GM21390 (cell line): ENCODE data around the gene CEP120.
"Not testable (repeated sequence)": the region's sequence is repeated elsewhere in the genome, so short reads cannot be mapped to it uniquely, and the experiment has no call there.

ENCODE experiments used
- ATAC-seq: cut with Tn5 transposase; IDR thresholded peaks from one replicate; pipeline ENCODE4 v1.9.1; 2021; ENCODE audit not compliant: unreplicated experiment

CEP120 gene

GRCh38 chr5:123439709-123440108 is 16.5 kb upstream of the CEP120 start:
- ATAC-seq, result no peak

GRCh38 chr5:123438902-123439301 is 15.7 kb upstream of the CEP120 start:
- peak; percentile 48 for ATAC-seq

DNA sequence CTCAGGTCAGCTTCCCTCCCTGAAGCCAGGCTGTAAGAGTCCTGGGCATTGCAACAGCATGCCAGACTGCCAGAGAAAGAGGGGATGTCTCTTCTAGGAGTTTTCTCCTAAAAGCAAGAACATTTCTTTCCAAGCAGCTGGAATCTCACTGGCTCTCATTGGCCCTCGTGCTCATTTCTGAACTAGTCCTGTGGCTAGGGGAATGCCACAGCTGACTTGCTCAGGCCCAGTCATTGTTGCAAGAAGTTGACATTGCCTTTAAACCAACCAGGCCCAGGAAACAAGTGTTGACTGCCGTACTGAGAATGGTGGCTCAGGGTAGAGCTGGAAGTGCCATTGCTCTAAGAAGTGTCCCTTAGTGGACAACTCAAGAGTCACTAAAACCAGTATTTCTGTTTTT is 15.0 kb upstream of the CEP120 start:
- ATAC-seq, result peak; percentile 71

DNA sequence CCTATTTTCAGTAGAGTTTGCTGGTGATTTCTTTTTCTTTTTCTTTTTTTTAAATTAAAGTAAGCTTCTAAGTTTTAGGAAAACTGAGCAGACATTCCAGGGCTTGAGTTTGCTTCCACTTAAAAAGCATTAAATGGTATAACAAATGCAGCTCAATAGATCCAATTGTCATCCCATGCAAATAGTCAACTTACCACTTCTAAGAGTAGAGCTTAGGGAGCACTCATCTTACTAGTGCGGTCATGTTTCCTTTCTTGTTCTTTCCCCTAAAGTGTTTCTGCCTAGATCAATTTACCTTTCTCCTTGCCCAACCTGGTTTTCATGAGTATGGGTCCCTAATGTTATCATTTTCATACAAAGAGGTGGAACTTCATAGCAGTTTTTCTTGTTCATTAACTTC is 13.0 kb upstream of the CEP120 start:
- no peak for ATAC-seq

DNA sequence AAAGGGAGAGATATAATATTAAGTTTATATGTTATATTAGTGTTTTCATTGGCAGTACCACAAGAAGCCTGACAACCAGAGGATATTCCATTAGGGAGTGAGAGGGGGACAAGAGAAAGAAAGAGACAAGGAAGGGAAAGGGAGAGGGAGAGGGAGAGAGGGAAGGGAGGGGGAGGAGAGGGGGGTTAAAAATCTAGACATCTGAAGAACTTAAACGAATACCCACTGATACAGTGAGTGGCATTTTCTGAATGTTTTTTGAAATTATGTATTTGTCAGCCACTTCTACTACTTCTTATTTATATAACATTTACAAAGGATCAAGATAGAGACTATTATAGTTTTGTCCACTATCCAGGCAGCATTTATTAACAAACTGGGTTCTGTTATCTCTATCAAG is 11.6 kb upstream of the CEP120 start:
- ATAC-seq, result no peak

DNA sequence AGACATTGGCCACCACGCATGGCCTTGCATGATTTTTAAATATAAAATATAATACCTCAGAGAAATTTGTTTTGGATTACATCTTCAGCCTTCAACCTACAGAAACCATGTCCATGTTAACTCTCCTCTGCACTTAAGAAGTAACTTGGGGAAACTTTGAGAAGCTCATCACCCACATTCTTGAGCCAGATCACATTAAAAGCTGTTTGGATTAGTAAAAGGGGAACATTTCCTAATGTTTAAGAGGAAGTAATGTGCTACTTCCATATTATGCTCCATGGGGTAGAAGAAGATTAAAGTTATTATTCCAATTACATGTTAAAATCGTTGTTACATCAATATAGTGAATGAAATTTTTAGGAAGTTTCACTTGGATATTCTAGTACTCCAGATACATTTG is 10.4 kb upstream of the CEP120 start:
- ATAC-seq, result no peak

GRCh38 chr5:123430441-123430840 is 7.2 kb upstream of the CEP120 start:
- not testable (repeated sequence) for ATAC-seq

DNA sequence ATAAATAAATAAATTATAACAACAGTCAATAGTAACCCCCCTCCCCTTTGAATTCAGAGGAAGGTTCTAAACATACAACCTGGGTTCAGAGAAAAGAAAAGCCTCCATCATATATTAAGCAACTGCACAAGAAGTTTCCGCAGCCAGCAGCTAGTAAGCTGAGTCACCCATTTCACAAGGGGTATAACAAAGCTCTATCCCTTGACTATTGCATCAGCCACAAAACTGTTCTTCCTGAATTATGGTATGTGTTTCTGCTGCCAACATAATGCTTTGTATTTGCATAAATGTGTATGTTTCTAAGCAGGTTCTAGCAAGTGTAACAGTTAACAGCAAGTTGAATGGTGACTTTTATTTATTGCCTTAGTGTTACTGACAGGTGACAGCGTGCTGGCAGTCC is 6.8 kb upstream of the CEP120 start:
- ATAC-seq, result no peak

- ATAC-seq, result no peak
These were observed 6.2 kb upstream of the CEP120 start for GRCh38 chr5:123429221-123429954.

GRCh38 chr5:123428521-123429220 is 5.5 kb upstream of the CEP120 start:
- no peak for ATAC-seq

GRCh38 chr5:123427281-123427680 is 4.1 kb upstream of the CEP120 start:
- ATAC-seq, result no peak

GRCh38 chr5:123425431-123425830 is 2.2 kb upstream of the CEP120 start:
- ATAC-seq, result no peak

DNA sequence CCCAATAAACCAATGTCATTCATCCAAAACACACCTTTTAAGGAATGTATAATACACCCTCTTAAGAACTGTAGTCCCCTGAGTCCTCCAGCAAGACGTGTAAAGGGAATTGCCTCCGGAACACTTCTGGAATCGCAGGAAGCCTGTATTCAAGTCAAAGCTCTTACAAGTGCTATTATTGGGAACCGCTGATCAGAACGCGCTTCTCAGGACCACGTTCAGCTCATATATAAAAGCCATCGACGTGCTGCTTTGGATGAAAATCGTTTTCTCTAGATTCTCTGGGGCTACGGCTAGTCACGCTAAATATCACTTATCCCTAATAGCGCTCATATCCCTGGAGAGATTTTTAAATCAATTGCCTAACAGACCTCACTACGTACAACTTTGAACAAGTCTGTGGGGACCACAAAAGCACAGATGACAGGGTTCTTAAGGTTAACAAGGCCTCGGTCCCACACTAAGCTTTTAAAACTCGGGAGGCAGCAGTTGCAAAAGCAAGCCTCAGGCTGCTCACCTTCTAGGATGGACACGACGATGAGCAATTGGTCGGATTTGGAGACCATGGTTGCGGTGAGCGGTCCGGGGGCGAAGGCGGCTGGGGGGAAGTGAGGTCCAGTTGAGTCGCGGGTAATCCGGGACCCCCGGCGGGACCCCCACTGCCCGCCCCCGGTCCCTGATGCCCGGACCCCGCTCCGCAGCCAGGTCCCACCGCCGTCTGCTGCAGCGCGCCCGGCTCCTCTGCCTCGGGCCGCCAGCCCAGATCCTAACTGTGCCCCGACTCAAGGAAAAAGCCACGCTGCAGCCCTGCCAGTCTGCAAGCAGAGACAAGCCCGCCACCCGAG is 548 bp downstream of the CEP120 start:
- peak; percentile 15 for ATAC-seq

DNA sequence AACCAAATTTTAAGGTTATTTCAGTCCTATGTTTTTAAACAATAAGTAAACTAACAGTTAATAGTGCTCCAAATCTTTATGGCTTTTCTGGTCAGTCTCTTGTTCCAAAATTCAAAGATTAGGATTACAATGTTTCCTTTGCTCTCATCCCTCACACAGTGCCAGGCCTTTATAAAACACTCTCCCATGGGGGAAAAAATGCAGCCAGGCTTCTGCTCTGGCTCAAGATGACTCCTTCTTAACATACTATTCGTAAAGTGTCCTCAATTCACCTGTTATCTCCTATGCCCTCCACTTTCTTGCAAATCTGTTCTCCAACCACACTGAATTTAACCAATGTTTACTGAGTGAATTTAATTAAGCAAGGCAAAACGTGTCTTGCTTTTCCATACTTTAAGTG is 1.4 kb downstream of the CEP120 start:
- no peak for ATAC-seq

DNA sequence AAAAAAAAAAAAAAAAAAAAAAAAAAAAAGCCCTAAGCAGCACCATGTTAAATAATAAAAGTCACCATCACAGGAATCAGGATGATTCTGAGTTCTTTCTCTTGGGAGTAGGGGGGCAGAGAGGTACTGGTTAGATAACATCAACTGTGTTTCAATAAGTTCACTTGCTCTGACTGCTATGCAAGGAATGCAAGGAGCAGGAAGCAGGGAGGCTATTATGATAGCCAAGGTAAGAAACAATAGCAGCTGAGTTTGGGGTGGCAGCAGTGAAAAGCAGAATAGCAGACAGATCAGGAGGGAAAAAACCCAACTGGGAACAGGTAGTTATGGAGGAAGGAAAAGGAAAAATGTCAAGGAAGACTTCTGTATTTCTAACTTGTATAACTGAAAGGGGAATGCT is 8.2 kb downstream of the CEP120 start:
- no peak for ATAC-seq

DNA sequence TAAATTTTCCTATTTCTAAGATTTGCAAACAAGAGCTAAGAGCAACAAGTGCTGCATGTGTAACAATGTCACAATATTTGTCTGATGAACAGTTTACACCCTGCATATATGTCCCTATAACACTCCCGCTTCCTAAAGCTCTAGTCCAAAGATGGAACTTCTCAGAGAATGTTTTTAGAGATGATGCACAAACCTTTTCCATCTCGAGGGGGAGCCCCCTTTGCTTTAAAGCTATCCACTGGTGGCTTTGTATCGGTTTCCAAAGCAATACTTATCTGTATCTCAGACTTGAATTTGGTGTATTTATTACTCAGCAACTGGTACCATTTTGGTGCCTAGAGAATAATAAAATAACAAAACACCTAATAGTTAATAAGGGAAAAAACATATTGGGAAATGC is 11.0 kb downstream of the CEP120 start:
- ATAC-seq, result no peak

DNA sequence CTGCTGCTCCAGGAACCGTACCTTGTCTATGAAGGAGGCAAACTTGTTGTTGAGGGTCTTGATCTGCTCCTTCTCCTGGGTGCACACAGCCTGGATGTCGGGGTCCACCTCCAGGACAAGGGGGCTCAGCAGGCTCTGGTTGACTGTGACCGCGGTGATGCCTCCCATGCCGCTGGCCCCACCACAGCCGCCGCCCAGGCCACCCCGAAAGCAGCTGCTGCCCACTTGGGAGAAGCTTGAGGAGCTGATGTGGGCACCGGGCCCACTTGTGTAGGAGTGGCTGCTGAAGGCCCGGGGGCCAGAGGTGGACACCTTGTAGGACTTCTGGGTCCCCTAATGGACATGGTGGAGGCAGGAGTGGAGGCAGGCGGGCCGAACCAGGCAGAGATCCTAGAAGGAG is 21.2 kb downstream of the CEP120 start:
- ATAC-seq, result not testable (repeated sequence)

GRCh38 chr5:123401320-123401719 is 21.9 kb downstream of the CEP120 start:
- ATAC-seq, result no peak

DNA sequence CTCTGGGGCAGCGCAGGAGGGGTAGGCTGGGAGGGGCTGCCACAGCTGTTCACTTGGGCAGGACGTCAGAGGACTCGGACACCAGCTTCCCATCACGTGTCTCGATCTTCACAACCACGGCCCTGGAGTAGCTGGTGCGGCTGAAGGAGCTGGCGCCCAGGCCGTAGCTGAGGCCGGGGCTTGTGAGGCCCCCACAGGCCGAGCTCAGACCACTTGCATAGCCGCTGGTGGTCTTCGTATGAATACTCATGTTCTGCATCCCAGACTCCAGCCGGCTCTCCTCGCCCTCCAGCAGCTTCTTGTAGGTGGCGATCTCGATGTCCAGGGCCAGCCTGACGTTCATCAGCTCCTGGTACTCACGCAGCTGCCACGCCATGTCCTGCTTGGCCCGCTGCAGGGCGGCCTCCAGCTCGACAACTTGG is 22.3 kb downstream of the CEP120 start:
- not testable (repeated sequence) for ATAC-seq

- ATAC-seq, result peak; percentile 53
These were observed 25.0 kb downstream of the CEP120 start for GRCh38 chr5:123398058-123398733.

GRCh38 chr5:123397538-123397937 is 25.7 kb downstream of the CEP120 start:
- ATAC-seq, result no peak
